ENCODE measurements around the gene RAB7B. TPM values are rescaled to one million over a fixed set of nuclear protein-coding genes. Genes with fewer than 3 reads are reported as not detected.

RAB7B gene
- polyA plus RNA-seq, 4 donors, result 2.2 to 11.2 (median 3.9) TPM

GRCh38 chr1:206023695-206024094, 20.5 kb upstream of the RAB7B start, which contains the start of gene CTSE:
Gene CTSE, minus strand, starts transcription at chr1:206023895. Its CDS starts 104 bp downstream, at chr1:206023791.
- no peak for DNase-seq (ENCODE audit: low read depth in 4 of 4, low spot score in 3 of 4)

GRCh38 chr1:206022766-206023165, 19.6 kb upstream of the RAB7B start:
- no peak for DNase-seq (ENCODE audit: low read depth in 4 of 4, low spot score in 3 of 4)

GRCh38 chr1:206021626-206022365, 18.6 kb upstream of the RAB7B start:
- DNase-seq (ENCODE audit: low read depth in 4 of 4, low spot score in 3 of 4), result no peak

GRCh38 chr1:206021008-206021625, 17.9 kb upstream of the RAB7B start:
- DNase-seq (ENCODE audit: low read depth in 4 of 4, low spot score in 3 of 4), result no peak

GRCh38 chr1:206020393-206021007, 17.3 kb upstream of the RAB7B start:
- no peak for DNase-seq (ENCODE audit: low read depth in 4 of 4, low spot score in 3 of 4)

GRCh38 chr1:206015071-206015470, 11.9 kb upstream of the RAB7B start:
- no peak for DNase-seq (ENCODE audit: low read depth in 4 of 4, low spot score in 3 of 4)

- DNase-seq (ENCODE audit: low read depth in 4 of 4, low spot score in 3 of 4), result no peak
Observed at GRCh38 chr1:206014601-206015000, 11.4 kb upstream of the RAB7B start.

- no peak for DNase-seq (ENCODE audit: low read depth in 4 of 4, low spot score in 3 of 4)
Observed at GRCh38 chr1:206013026-206013795, 10.0 kb upstream of the RAB7B start.

GRCh38 chr1:206012086-206012859, 9.1 kb upstream of the RAB7B start:
- no peak for DNase-seq (ENCODE audit: low read depth in 4 of 4, low spot score in 3 of 4)

GRCh38 chr1:206011057-206011456, 7.9 kb upstream of the RAB7B start:
- DNase-seq (ENCODE audit: low read depth in 4 of 4, low spot score in 3 of 4), result no peak

GRCh38 chr1:206010060-206010459, 6.9 kb upstream of the RAB7B start:
- DNase-seq (ENCODE audit: low read depth in 4 of 4, low spot score in 3 of 4), result no peak

- DNase-seq (ENCODE audit: low read depth in 4 of 4, low spot score in 3 of 4), result no peak
Observed at GRCh38 chr1:206006946-206007345, 3.8 kb upstream of the RAB7B start.

GRCh38 chr1:206005778-206006180, 2.6 kb upstream of the RAB7B start:
- DNase-seq (ENCODE audit: low read depth in 4 of 4, low spot score in 3 of 4), result no peak

- no peak for DNase-seq (ENCODE audit: low read depth in 4 of 4, low spot score in 3 of 4)
Observed at GRCh38 chr1:206005234-206005633, 2.0 kb upstream of the RAB7B start.

- no peak for DNase-seq (ENCODE audit: low read depth in 4 of 4, low spot score in 3 of 4)
Observed at GRCh38 chr1:206004826-206005225, 1.6 kb upstream of the RAB7B start.

GRCh38 chr1:206003854-206004800, 932 bp upstream of the RAB7B start:
- no peak for DNase-seq (ENCODE audit: low read depth in 4 of 4, low spot score in 3 of 4)

- DNase-seq (ENCODE audit: low read depth in 4 of 4, low spot score in 3 of 4), result no peak
Observed at GRCh38 chr1:206002160-206002559, 1.0 kb downstream of the RAB7B start.

GRCh38 chr1:206001476-206001888, 1.7 kb downstream of the RAB7B start:
- no peak for DNase-seq (ENCODE audit: low read depth in 4 of 4, low spot score in 3 of 4)

- DNase-seq (ENCODE audit: low read depth in 4 of 4, low spot score in 3 of 4), result no peak
Observed at GRCh38 chr1:206000641-206001339, 2.4 kb downstream of the RAB7B start.
